ENCODE measurements around the gene SPEF2. TPM values are rescaled to one million over a fixed set of nuclear protein-coding genes. Genes with fewer than 3 reads are reported as not detected.

Gene SPEF2
- total RNA-seq, 1 experiment from 2014 or later: 0.87 TPM

GRCh38 chr5:35741971-35742370 lies 124.3 kb downstream of the SPEF2 start:
- in situ Hi-C loops (cut with HindIII; ENCODE audit: low pct_unique_long_range_greater_than_20kb, low sequenced_read_pairs) (no loop called here), intact Hi-C loops (cut with micrococcal nuclease; ENCODE audit: unreplicated experiment) (no loop called here)
- DNase-seq (ENCODE audit: low read depth, low spot score) (no peak), ATAC-seq (no peak)
- Histone ChIP-seq H3K27me3 (ENCODE audit: control insufficient read depth, insufficient read depth, low read length) (no peaks in the 10 kb centered on the region), H3K4me1 (ENCODE audit: control insufficient read depth, insufficient read depth, low read length) (no peaks in the 10 kb centered on the region), H3K4me3 (ENCODE audit: low read depth in 2 of 2, low read length in 2 of 2) (no peak overlapping the region), H3K27ac (ENCODE audit: low read length) (no peak overlapping the region), H3K9me3 (ENCODE audit: control insufficient read depth, insufficient read depth, low read depth, low read length) (no peaks in the 10 kb centered on the region), H3K36me3 (ENCODE audit: control insufficient read depth, insufficient read depth, low read length) (no peaks in the 10 kb centered on the region)
- TF ChIP-seq POLR2AphosphoS5 (IDR thresholded peaks at IDR 0.05; ENCODE audit: low read depth, low read length) (no peak), TCF7L2 (IDR thresholded peaks at IDR 0.05; ENCODE audit: low read depth, low read length) (no peak), SIN3A (IDR thresholded peaks at IDR 0.05; ENCODE audit: borderline replicate concordance, insufficient read depth, low read depth, low read length) (no peak), REST (IDR thresholded peaks at IDR 0.05; ENCODE audit: insufficient read depth in 1 of 2, low read depth in 2 of 2, low read length in 1 of 2) (no peak), CTCF (IDR thresholded peaks at IDR 0.05) (no peak)
- ChIA-PET POLR2A (no interaction called here), CTCF (no interaction called here)
- no TSS peak for BruUV-seq (replicated peaks)

GRCh38 chr5:35743644-35744043 lies 126.0 kb downstream of the SPEF2 start:
- CTCF ChIA-PET: no interaction called here
- in situ Hi-C loops (cut with HindIII; ENCODE audit: low pct_unique_long_range_greater_than_20kb, low sequenced_read_pairs) (no loop called here), intact Hi-C loops (cut with micrococcal nuclease; ENCODE audit: unreplicated experiment) (no loop called here)
- no TSS peak for BruUV-seq (replicated peaks)
- DNase-seq (ENCODE audit: low read depth, low spot score): no peak
- no peaks in the 10 kb centered on the region for H3K27me3 ChIP-seq (ENCODE audit: control insufficient read depth, insufficient read depth, low read length)
- H3K4me1 ChIP-seq (ENCODE audit: control insufficient read depth, insufficient read depth, low read length): no peaks in the 10 kb centered on the region
- H3K36me3 ChIP-seq (ENCODE audit: control insufficient read depth, insufficient read depth, low read length): no peaks in the 10 kb centered on the region
- POLR2A ChIA-PET: no interaction called here
- H3K4me3 ChIP-seq (ENCODE audit: low read depth in 2 of 2, low read length in 2 of 2): no peak overlapping the region
- H3K27ac ChIP-seq (ENCODE audit: low read length): no peak overlapping the region
- H3K9me3 ChIP-seq (ENCODE audit: control insufficient read depth, insufficient read depth, low read depth, low read length): no peaks in the 10 kb centered on the region
- TF ChIP-seq CTCF (IDR thresholded peaks at IDR 0.05) (no peak), SIN3A (IDR thresholded peaks at IDR 0.05; ENCODE audit: borderline replicate concordance, insufficient read depth, low read depth, low read length) (no peak), REST (IDR thresholded peaks at IDR 0.05; ENCODE audit: insufficient read depth in 1 of 2, low read depth in 2 of 2, low read length in 1 of 2) (no peak), TCF7L2 (IDR thresholded peaks at IDR 0.05; ENCODE audit: low read depth, low read length) (no peak), POLR2AphosphoS5 (IDR thresholded peaks at IDR 0.05; ENCODE audit: low read depth, low read length) (no peak)
- no peak for ATAC-seq
